ENCODE results near the gene MT1A. TPM values are rescaled to one million over a fixed set of nuclear protein-coding genes. Genes with fewer than 3 reads are reported as not detected.
"Not testable (repeated sequence)": the region's sequence is repeated elsewhere in the genome, so short reads cannot be mapped to it uniquely, and the experiment has no call there.

MT1A gene
- total RNA-seq, 1 experiment from 2014 or later: 2.8 TPM

DNA sequence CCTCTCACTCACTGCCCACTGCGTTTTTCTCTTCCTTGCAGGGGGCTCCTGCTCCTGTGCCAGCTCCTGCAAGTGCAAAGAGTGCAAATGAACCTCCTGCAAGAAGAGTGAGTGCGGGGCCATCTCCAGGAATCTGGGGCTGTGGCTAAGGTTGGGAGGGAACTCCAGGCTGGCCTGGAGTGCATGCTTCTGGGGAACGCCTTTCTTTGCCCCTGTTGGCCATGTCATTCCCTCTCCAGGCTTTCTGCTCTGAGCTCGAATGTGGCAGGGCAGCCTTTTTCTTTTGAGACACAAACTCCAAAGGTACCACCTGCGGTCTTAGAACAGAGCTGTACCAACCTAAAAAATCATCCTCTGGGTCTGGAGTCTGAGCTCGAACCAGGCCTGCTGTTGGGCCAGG is 20.3 kb upstream of the MT1A start:
- Mint-ChIP-seq H3K4me1 (peaks cover 53% of the 10 kb centered on the region), H3K27ac (no peak overlapping the region), H3K9me3 (peaks cover 5% of the 10 kb centered on the region; the same call in 1 of the 2 replicates), H3K4me3 (peak overlapping the region; percentile 78), H3K27me3 (ENCODE audit: low read depth) (peaks cover 98% of the 10 kb centered on the region), H3K36me3 (no peaks in the 10 kb centered on the region; the same call in 1 of the 2 replicates)
- TF ChIP-seq, protein P1, sequence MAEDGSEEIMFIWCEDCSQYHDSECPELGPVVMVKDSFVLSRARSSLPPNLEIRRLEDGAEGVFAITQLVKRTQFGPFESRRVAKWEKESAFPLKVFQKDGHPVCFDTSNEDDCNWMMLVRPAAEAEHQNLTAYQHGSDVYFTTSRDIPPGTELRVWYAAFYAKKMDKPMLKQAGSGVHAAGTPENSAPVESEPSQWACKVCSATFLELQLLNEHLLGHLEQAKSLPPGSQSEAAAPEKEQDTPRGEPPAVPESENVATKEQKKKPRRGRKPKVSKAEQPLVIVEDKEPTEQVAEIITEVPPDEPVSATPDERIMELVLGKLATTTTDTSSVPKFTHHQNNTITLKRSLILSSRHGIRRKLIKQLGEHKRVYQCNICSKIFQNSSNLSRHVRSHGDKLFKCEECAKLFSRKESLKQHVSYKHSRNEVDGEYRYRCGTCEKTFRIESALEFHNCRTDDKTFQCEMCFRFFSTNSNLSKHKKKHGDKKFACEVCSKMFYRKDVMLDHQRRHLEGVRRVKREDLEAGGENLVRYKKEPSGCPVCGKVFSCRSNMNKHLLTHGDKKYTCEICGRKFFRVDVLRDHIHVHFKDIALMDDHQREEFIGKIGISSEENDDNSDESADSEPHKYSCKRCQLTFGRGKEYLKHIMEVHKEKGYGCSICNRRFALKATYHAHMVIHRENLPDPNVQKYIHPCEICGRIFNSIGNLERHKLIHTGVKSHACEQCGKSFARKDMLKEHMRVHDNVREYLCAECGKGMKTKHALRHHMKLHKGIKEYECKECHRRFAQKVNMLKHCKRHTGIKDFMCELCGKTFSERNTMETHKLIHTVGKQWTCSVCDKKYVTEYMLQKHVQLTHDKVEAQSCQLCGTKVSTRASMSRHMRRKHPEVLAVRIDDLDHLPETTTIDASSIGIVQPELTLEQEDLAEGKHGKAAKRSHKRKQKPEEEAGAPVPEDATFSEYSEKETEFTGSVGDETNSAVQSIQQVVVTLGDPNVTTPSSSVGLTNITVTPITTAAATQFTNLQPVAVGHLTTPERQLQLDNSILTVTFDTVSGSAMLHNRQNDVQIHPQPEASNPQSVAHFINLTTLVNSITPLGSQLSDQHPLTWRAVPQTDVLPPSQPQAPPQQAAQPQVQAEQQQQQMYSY (CRISPR knock-in tag; IDR thresholded peaks at IDR 0.05): peak; percentile 92
- no peak for TF ChIP-seq HMGA2 (CRISPR knock-in tag; IDR thresholded peaks at IDR 0.05)
- CTCF ChIA-PET: interaction anchor here (0.6 to 2.4 kb wide), 12 partner anchors 8 to 234 kb away, joined by 3 to 11 read pairs (median 4); partner anchors contain the start of genes MT1E, MT1H and MT1M
- no peak for DNase-seq (ENCODE audit: low spot score)
- peak; percentile 31 for ATAC-seq
- POLR2A ChIA-PET: interaction anchor here (0.8 to 2.6 kb wide), 4 partner anchors 7 to 52 kb away, joined by 3 to 12 read pairs (median 6); partner anchors contain the start of genes MT1E, MT1H and MT2A

DNA sequence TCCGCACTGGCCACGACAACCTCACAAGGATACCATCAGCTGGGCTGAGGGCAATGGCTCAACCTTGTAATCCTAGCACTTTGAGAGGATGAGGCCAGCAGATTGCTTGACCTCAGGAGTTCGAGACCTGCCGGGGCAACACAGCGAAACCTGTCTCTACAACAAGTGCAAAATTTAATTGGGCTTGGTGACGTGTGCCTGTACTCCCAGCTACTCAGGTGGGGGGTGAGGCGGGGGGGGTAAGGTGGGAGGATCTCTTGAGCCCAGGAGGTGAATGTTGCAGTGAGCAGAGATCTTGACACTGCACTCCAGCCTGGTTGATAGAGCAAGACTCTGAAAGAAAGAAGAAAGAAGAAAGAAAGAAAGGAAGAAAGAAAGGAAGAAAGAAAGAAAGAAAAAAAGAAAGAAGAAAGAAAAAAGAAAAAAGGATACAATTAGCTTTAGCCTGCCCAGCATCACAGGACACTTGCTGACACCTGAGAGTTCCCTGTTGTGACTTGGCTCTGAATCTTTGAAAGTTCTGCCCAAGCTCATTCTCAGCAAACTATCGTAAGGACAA is 18.0 kb upstream of the MT1A start:
- H3K9me3 Mint-ChIP-seq: peaks cover 8% of the 10 kb centered on the region; the same call in 1 of the 2 replicates
- peaks cover 98% of the 10 kb centered on the region for H3K27me3 Mint-ChIP-seq (ENCODE audit: low read depth)
- TF ChIP-seq, protein P2, sequence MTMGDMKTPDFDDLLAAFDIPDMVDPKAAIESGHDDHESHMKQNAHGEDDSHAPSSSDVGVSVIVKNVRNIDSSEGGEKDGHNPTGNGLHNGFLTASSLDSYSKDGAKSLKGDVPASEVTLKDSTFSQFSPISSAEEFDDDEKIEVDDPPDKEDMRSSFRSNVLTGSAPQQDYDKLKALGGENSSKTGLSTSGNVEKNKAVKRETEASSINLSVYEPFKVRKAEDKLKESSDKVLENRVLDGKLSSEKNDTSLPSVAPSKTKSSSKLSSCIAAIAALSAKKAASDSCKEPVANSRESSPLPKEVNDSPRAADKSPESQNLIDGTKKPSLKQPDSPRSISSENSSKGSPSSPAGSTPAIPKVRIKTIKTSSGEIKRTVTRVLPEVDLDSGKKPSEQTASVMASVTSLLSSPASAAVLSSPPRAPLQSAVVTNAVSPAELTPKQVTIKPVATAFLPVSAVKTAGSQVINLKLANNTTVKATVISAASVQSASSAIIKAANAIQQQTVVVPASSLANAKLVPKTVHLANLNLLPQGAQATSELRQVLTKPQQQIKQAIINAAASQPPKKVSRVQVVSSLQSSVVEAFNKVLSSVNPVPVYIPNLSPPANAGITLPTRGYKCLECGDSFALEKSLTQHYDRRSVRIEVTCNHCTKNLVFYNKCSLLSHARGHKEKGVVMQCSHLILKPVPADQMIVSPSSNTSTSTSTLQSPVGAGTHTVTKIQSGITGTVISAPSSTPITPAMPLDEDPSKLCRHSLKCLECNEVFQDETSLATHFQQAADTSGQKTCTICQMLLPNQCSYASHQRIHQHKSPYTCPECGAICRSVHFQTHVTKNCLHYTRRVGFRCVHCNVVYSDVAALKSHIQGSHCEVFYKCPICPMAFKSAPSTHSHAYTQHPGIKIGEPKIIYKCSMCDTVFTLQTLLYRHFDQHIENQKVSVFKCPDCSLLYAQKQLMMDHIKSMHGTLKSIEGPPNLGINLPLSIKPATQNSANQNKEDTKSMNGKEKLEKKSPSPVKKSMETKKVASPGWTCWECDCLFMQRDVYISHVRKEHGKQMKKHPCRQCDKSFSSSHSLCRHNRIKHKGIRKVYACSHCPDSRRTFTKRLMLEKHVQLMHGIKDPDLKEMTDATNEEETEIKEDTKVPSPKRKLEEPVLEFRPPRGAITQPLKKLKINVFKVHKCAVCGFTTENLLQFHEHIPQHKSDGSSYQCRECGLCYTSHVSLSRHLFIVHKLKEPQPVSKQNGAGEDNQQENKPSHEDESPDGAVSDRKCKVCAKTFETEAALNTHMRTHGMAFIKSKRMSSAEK (CRISPR knock-in tag; IDR thresholded peaks at IDR 0.05; ENCODE audit: borderline replicate concordance): no peak
- no peak for TF ChIP-seq ZNF317 (CRISPR knock-in tag; IDR thresholded peaks at IDR 0.05; ENCODE audit: borderline replicate concordance, low read depth)
- no peak for TF ChIP-seq TP53 (CRISPR knock-in tag; IDR thresholded peaks at IDR 0.05)
- TF ChIP-seq ATF1 (CRISPR knock-in tag; IDR thresholded peaks at IDR 0.05): no peak
- TF ChIP-seq, protein P3, sequence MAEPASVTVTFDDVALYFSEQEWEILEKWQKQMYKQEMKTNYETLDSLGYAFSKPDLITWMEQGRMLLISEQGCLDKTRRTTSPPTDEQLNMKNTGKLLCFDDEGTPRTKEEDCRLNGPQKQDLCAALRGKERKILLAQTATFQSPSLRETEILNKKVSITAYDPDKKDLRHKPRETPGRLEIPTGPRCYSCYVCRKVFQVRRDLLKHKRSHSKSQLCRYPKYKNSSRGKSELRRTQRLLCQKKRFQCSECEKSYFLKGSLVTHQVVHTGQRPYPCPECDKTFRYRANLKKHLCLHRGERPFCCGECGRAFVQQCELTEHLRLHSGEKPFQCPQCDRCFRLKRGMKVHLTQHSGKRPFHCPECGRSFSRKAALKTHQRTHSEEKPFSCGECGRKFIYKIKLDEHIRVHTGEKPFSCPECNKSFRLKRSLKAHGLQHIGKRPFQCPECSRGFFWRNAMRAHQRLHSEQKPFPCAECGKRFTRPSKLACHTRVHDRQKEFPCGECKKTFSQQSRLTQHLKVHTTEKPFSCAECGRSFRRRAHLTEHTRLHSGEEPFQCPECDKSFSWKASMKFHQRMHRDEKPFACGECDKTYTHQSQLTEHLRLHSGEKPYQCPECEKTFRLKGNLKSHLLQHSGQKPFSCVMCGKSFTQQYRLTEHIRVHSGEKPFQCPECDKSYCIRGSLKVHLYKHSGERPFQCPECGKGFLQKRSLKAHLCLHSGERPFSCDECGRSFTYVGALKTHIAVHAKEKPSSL (CRISPR knock-in tag; conservative IDR thresholded peaks at IDR 0.05): no peak
- TF ChIP-seq JAZF1 (CRISPR knock-in tag; IDR thresholded peaks at IDR 0.05): no peak
- TF ChIP-seq SMAD3 (CRISPR knock-in tag; IDR thresholded peaks at IDR 0.05; ENCODE audit: borderline replicate concordance): no peak
- TF ChIP-seq NFATC4 (CRISPR knock-in tag; IDR thresholded peaks at IDR 0.05): no peak
- no peak for TF ChIP-seq SP1 (CRISPR knock-in tag; conservative IDR thresholded peaks at IDR 0.05)
- TF ChIP-seq HMGA2 (CRISPR knock-in tag; IDR thresholded peaks at IDR 0.05): no peak
- no peak for TF ChIP-seq TCF7 (CRISPR knock-in tag; IDR thresholded peaks at IDR 0.05; ENCODE audit: low read depth)
- TF ChIP-seq NR3C1 (CRISPR knock-in tag; conservative IDR thresholded peaks at IDR 0.05; ENCODE audit: low read depth): no peak
- peaks cover 2% of the 10 kb centered on the region; the same call in 1 of the 2 replicates for H3K36me3 Mint-ChIP-seq
- CTCF ChIA-PET: interaction anchor here (0.6 kb wide), 1 partner anchor 31 kb away, joined by 3 read pairs; the partner anchor contains the start of gene MT3
- H3K4me1 Mint-ChIP-seq: peaks cover 54% of the 10 kb centered on the region
- no peak for ATAC-seq
- DNase-seq (ENCODE audit: low spot score): no peak
- no peak overlapping the region for H3K27ac Mint-ChIP-seq
- POLR2A ChIA-PET: no interaction called here
- H3K4me3 Mint-ChIP-seq: no peak overlapping the region

DNA sequence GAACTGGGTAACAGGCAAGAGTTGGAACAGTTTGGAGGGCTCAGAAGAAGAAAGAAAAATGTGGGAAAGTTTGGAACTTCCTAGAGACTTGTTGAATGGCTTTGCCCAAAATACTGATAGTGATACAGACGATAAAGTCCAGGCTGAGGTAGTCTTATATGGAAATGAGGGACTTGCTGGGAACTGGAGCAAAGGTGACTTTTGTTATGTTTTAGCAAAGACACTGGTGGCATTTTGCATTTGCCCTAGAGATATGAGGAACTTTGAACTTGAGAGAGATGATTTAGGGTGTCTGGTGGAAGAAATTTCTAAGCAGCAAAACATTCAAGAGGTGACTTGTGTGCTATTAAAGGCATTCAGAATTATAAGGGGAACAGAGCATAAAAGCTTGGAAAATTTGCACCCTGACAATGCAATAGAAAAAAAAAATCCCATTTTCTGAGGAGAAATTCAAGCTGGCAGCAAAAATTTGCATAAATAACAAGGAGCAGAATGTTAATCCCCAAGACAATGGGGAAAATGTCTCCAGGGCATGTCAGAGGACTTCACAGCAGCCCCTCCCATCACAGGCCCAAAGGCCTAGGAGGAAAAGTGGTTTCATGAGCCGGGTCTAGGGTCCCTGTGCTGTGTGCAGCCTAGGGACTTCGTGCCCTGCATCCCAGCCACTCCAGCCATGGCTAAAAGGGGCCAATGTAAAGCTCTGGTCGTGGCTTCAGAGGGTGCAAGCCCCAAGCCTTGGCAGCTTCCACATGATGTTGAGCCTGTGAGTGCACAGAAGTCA is 16.6 kb upstream of the MT1A start:
- CTCF ChIA-PET: interaction anchor here (1.0 to 1.5 kb wide), 2 partner anchors 21 to 106 kb away, joined by 3 to 4 read pairs; no protein-coding TSS in a partner anchor
- Mint-ChIP-seq H3K4me3 (peak overlapping the region; percentile 1; the same call in 1 of the 2 replicates), H3K4me1 (peaks cover 62% of the 10 kb centered on the region), H3K27me3 (ENCODE audit: low read depth) (peaks cover 98% of the 10 kb centered on the region)
- POLR2A ChIA-PET; H3K36me3 Mint-ChIP-seq; H3K27ac Mint-ChIP-seq; H3K9me3 Mint-ChIP-seq; ATAC-seq; DNase-seq (ENCODE audit: low spot score): not testable (repeated sequence)

DNA sequence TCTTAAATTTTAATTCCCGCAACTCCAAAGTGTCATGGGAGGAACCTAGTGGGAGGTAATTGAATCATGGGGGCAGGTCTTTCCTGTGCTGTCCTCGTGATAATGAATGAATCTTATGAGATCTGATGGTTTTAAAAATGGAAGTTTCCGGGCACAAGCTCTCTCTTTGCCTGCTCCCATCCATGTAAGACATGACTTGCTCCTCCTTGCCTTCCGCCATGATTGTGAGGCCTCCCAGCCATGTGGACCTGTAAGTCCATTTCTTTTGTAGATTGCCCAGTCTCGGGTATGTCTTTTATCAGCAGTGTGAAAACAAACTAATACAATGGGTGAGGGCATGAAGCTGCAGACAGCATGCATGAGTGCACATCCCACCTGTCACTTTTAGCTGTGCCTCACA is 15.3 kb upstream of the MT1A start:
- ChIA-PET CTCF (interaction anchor here (0.8 kb wide), 1 partner anchor 53 kb away, joined by 3 read pairs; no protein-coding TSS in a partner anchor), POLR2A (interaction anchor here (0.5 to 0.7 kb wide), 2 partner anchors 10 to 45 kb away, joined by 3 read pairs; no protein-coding TSS in a partner anchor)
- not testable (repeated sequence) for H3K36me3 Mint-ChIP-seq; DNase-seq (ENCODE audit: low spot score); ATAC-seq; H3K9me3 Mint-ChIP-seq; H3K4me3 Mint-ChIP-seq; H3K27ac Mint-ChIP-seq
- Mint-ChIP-seq H3K27me3 (ENCODE audit: low read depth) (peaks cover 98% of the 10 kb centered on the region), H3K4me1 (peaks cover 59% of the 10 kb centered on the region)
